HepG2 (cell line): Measurements from ENCODE around the gene ADARB2. TPM values are rescaled to one million over a fixed set of nuclear protein-coding genes. Genes with fewer than 3 reads are reported as not detected.

ENCODE experiments used
- ATAC-seq: fragments of 200-7000 bp; cut with Tn5 transposase; 3 replicates; pipeline ENCODE4 v1.9.1; 2020; ENCODE audit warnings: mild to moderate bottlenecking, moderate library complexity
- BruUV-seq: library from RNA; stranded (reverse); fragments of 400-500 nt; replicated peaks from 2 replicates; lab custom pipeline; 2021; lab: Mats Ljungman, UMichigan
- CTCF ChIA-PET: fragments of 300-600 bp; formaldehyde crosslinking; extraction: SDS; loops from one replicate; lab custom pipeline; 2021; ENCODE audit warnings: low total read pairs, inconsistent platforms, low intra/inter-chr PET ratio; lab: Yijun Ruan, JAX
- POLR2A ChIA-PET: fragments of 350-600 bp; sonication (Branson Sonifier 250); formaldehyde crosslinking; loops from one replicate; lab custom pipeline; 2020; ENCODE audit warnings: antibody characterized with exemption, inconsistent platforms; lab: Yijun Ruan, JAX
- DNase-seq: peaks from one replicate; pipeline ENCODE4 v3.0.0-alpha.2; 2015; ENCODE audit warnings: low spot score
- FAIRE-seq: peaks from 3 replicates; lab custom pipeline; 2011; peaks lifted over from hg19 to GRCh38; lab: Jason Lieb, UNC
- H2AFZ ChIP-seq: one replicate; pipeline ENCODE4 v1.6.1; 2011; ENCODE audit warnings: low read length, inconsistent platforms
- H3K27ac ChIP-seq: fragments of 300-600 bp; 3 replicates; pipeline ENCODE4 v1.8.0; 2011; ENCODE audit warnings: mixed run types, mild to moderate bottlenecking, mixed read lengths, low read length, inconsistent platforms; ENCODE audit not compliant: insufficient read depth; ENCODE audit errors: extremely low read length
- H3K27me3 ChIP-seq, 2 experiments: fragments of 200-600 bp in 1 of 2; 2 replicates in 1 of 2; 3 replicates in 1 of 2; pipeline versions ENCODE4 v1.6.0 to v1.8.0; 2011; ENCODE audit warnings: low read length in 2 of 2, mild to moderate bottlenecking in 2 of 2, moderate library complexity in 2 of 2, inconsistent platforms in 1 of 2; ENCODE audit not compliant: insufficient read depth in 2 of 2, control insufficient read depth in 1 of 2
- H3K36me3 ChIP-seq, 2 experiments: fragments of 200-600 bp in 1 of 2; replicated peaks in 1 of 2; 2 replicates in 1 of 2; 3 replicates in 1 of 2; pipeline versions ENCODE4 v1.5.1 to v1.8.0; 2011; ENCODE audit warnings: low read length in 2 of 2, inconsistent platforms in 1 of 2; ENCODE audit not compliant: insufficient read depth in 2 of 2, control insufficient read depth in 1 of 2
- H3K4me1 ChIP-seq: 2 replicates; pipeline ENCODE4 v1.5.1; 2012; ENCODE audit warnings: low read length, inconsistent platforms; ENCODE audit not compliant: insufficient read depth
- H3K4me2 ChIP-seq: 2 replicates; pipeline ENCODE4 v1.6.0; 2011; ENCODE audit warnings: low read depth, low read length, inconsistent platforms
- H3K4me3 ChIP-seq, 3 experiments: fragments of 200-600 bp in 1 of 3; sonication (generic), shearing (Covaris generic) in 1 of 3; replicated peaks in 1 of 3; 2 replicates each; pipeline ENCODE4 v1.5.1; 2011 to 2016; ENCODE audit warnings: low read length in 3 of 3, inconsistent platforms in 2 of 3, low read depth in 2 of 3, mild to moderate bottlenecking in 2 of 3, control low read depth in 1 of 3, mixed read lengths in 1 of 3; ENCODE audit not compliant: insufficient read depth in 1 of 3
- H3K79me2 ChIP-seq: one replicate; pipeline ENCODE4 v1.6.1; 2011; ENCODE audit warnings: low read length, inconsistent platforms; ENCODE audit not compliant: insufficient read depth
- H3K9ac ChIP-seq: 2 replicates; pipeline ENCODE4 v1.6.0; 2011; ENCODE audit warnings: mild to moderate bottlenecking, low read depth, low read length, inconsistent platforms; ENCODE audit not compliant: insufficient read depth
- H3K9me3 ChIP-seq: 2 replicates; pipeline ENCODE4 v1.5.1; 2012; ENCODE audit warnings: mild to moderate bottlenecking, low read length
- H4K20me1 ChIP-seq: 2 replicates; pipeline ENCODE4 v1.6.0; 2011; ENCODE audit warnings: inconsistent platforms, mild to moderate bottlenecking, low read length, moderate library complexity; ENCODE audit not compliant: insufficient read depth
- AFF4 ChIP-seq: sonication (generic); formaldehyde crosslinking; IDR thresholded peaks from 2 replicates; pipeline ENCODE4 v1.4.0; 2020; ENCODE audit warnings: missing genetic modification reagents
- ARNTL ChIP-seq: sonication (generic); formaldehyde crosslinking; IDR thresholded peaks from 2 replicates; pipeline ENCODE4 v1.4.0; 2020; ENCODE audit warnings: mild to moderate bottlenecking, missing genetic modification reagents
- DMTF1 ChIP-seq: sonication (generic); formaldehyde crosslinking; IDR thresholded peaks from 2 replicates; pipeline ENCODE4 v1.4.0; 2020; ENCODE audit warnings: mild to moderate bottlenecking, missing genetic modification reagents
- KIAA2018 ChIP-seq: sonication (generic); formaldehyde crosslinking; IDR thresholded peaks from 2 replicates; pipeline ENCODE4 v1.5.0; 2020; ENCODE audit warnings: mild to moderate bottlenecking, missing genetic modification reagents, borderline replicate concordance
- TOE1 ChIP-seq: sonication (generic); formaldehyde crosslinking; IDR thresholded peaks from 2 replicates; pipeline ENCODE4 v1.4.0; 2020; ENCODE audit warnings: mild to moderate bottlenecking, missing genetic modification reagents
- ZNF547 ChIP-seq: sonication (generic); formaldehyde crosslinking; IDR thresholded peaks from 2 replicates; pipeline ENCODE4 v1.5.1; 2020; ENCODE audit warnings: mild to moderate bottlenecking, missing genetic modification reagents
- ZNF773 ChIP-seq: sonication (generic); formaldehyde crosslinking; IDR thresholded peaks from 2 replicates; pipeline ENCODE4 v1.4.0; 2020; ENCODE audit warnings: missing genetic modification reagents, borderline replicate concordance
- WGBS: methylation state at CpG from one replicate; pipeline ENCODE4 v1.1.6; 2017; ENCODE audit warnings: low lambda C conversion rate; 5-methylcytosine and 5-hydroxymethylcytosine counted together
- in situ Hi-C: cut with HindIII; loops from 2 replicates; pipeline ENCODE4 v1.10.0; 2017; ENCODE audit warnings: low pct_unique_long_range_greater_than_20kb; ENCODE audit not compliant: extremely low pct_ligation_motif_present
- intact Hi-C: fragments of 100-400 bp; cut with micrococcal nuclease; formaldehyde crosslinking; loops from one replicate; pipeline ENCODE4 v1.10.0; 2022; ENCODE audit not compliant: unreplicated experiment
- polyA plus RNA-seq, 8 experiments: library from polyadenylated mRNA; depleted of rRNA in 3 of 8; stranded (reverse) in 7 of 8; unstranded in 1 of 8; fragments of >200 nt; fragmentation: Illumina TruSeq in 4 of 8; extraction: Trizol in 4 of 8; gene quantifications; 2 replicates each; pipeline versions ENCODE4 v1.2.1 to v1.2.3, GENCODE V29; 2011 to 2016; ENCODE audit warnings: low read depth in 4 of 8, missing spikeins in 1 of 8, mixed read lengths in 1 of 8; ENCODE audit not compliant: insufficient read depth in 1 of 8
- total RNA-seq, 5 experiments: library from RNA; depleted of rRNA; stranded (reverse); fragments of >200 nt; fragmentation: Illumina TruSeq; extraction: Trizol; gene quantifications; 2 replicates each; pipeline ENCODE4 v1.2.3, GENCODE V29; 2016; ENCODE audit warnings: low read depth in 1 of 5

ADARB2 gene
- total and polyA plus RNA-seq, 2 of the 13 experiments (the other 11 are each of a cell fraction or from before 2014, with no cell fraction given): not detected

- TF ChIP-seq KIAA2018 (CRISPR knock-in tag): no peak
Observed at GRCh38 chr10:1270906-1271305, 466.4 kb downstream of the ADARB2 start (continued).

GRCh38 chr10:1270490-1270889 lies 466.8 kb downstream of the ADARB2 start:
- H3K4me3 ChIP-seq: no peak overlapping the region
- TF ChIP-seq TOE1 (CRISPR knock-in tag) (no peak), AFF4 (no peak), DMTF1 (no peak), ARNTL (CRISPR knock-in tag) (no peak), ZNF773 (CRISPR knock-in tag) (no peak), ZNF547 (CRISPR knock-in tag) (no peak)

More at GRCh38 chr10:1270490-1270889, 466.8 kb downstream of the ADARB2 start:
- Histone ChIP-seq H3K4me1 (no peaks in the 10 kb centered on the region), H3K9ac (no peak overlapping the region), H3K36me3 (no peaks in the 10 kb centered on the region), H3K4me2 (no peak overlapping the region), H3K27ac (no peak overlapping the region), H4K20me1 (no peaks in the 10 kb centered on the region), H2AFZ (no peak overlapping the region), H3K27me3 (peaks cover 8 to 52% of the 10 kb centered on the region in 2 experiments; a peak in 4 of 5 replicates), H3K9me3 (no peaks in the 10 kb centered on the region), H3K79me2 (no peaks in the 10 kb centered on the region)
- intact Hi-C loops: no loop called here
- CTCF ChIA-PET: no interaction called here
- in situ Hi-C loops: no loop called here
- FAIRE-seq (no peak), DNase-seq (no peak), ATAC-seq (no peak)
- POLR2A ChIA-PET: no interaction called here
- 7% methylated on average over 5 of the region's 9 CpGs for WGBS
- no TSS peak for BruUV-seq
